GM19240 (cell line): Measurements from ENCODE around the gene C1QTNF7.

Source experiments
- DNase-seq: peaks from one replicate; pipeline ENCODE4 v3.0.0; 2011; ENCODE audit warnings: low spot score; ENCODE audit not compliant: insufficient read length

Gene C1QTNF7

GRCh38 chr4:15457406-15458201 lies 29.8 kb downstream of the C1QTNF7 start:
- no peak for DNase-seq

DNA sequence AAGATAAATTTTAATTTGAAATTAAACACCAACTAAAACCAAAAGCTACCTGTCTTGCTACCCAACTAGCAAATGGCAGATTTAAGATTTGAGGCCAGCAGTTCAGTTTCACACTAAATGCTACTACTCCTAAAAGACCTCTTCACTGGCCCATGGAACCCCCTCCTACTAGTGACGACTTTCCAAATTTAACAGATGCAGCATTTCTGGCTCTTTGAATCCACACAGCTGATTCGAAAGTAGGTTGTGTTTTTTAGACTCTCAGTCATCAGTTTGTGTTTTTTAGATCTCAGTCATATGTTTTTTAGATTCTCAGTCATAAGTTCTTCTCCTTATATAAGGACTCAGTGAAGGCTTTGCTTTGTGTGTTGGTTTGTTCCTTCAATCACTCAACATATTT lies 30.8 kb downstream of the C1QTNF7 start:
- no peak for DNase-seq

DNA sequence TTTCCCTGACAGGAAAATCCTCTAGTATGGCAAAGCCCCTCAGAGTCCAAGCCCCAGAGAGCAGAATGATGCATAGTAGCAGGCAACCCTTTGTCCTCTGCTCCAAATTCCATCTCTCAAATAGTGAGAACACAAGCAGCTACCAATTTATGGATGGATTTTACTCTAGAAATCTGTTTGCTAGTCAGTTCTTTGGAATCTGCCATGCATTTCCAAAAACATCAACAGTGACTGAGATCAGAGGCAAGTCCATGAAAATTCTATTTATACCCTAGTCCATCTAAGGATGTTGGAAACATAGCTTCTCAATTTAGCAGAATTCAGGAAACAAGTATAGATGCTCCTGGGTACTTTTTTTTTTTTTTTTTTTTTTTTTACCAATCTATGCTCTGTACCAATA lies 31.9 kb downstream of the C1QTNF7 start:
- DNase-seq: no peak

DNA sequence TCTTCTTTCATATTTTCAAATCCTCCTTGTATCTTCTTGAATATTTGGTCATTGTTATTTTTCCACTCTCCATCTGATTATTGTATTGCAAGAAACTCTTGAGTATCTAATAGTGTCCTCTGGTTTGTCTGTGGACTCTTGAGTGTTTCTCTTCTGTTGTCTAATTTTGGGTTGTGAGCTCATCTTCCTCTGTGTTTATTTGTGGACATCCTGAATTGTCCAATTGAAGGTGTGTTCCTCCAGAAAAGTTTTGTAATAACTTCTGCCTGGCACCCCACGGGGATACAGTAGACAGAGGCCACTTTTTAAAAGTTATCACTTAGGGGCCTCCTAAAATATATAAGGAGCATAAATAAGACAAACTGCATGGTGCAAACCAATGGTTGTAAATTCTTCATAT lies 38.8 kb downstream of the C1QTNF7 start:
- no peak for DNase-seq

- no peak for DNase-seq
Observed at GRCh38 chr4:15469402-15470127, 41.7 kb downstream of the C1QTNF7 start, which contains the start of gene CC2D2A. CC2D2A (plus strand) TSS chr4:15469882; CDS start chr4:15475933, 6,051 bp downstream.

- DNase-seq: no peak
Observed at GRCh38 chr4:15470128-15470475, 42.3 kb downstream of the C1QTNF7 start.

DNA sequence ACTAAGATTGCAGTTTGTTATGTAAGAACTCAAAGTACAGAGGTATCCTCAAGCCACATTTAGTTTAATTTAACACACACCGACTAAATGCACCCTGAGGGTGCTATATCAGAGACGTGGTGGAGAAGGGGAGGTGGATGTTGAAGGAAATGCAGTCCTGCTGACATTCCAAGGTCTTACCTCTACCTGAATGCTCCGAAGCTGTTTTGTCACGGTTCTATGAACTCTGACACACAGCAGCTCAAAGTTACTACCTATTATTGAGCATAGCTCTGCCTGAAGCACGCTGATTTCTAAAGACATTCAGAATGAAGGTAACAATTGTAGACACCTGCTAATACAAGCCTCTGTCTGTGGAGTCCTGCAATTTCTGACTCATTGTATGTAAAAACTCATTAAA lies 48.6 kb downstream of the C1QTNF7 start:
- DNase-seq: no peak

- DNase-seq: no peak
Observed at GRCh38 chr4:15478724-15479088, 50.9 kb downstream of the C1QTNF7 start.

- no peak for DNase-seq
Observed at GRCh38 chr4:15479089-15479912, 51.5 kb downstream of the C1QTNF7 start.

DNA sequence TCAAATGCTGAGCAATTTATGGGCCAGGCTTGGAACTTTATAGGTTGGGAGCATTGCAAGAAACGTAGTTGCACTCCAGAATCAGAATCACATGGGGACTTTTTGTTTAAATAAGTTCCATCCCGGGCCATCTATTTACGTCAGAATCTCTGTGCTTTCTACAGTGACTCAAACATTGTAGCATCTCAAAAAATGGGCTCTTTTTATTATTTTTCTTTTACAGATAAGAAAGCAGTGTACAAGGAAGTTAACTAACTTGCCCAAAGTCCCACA lies 52.0 kb downstream of the C1QTNF7 start:
- DNase-seq: no peak

DNA sequence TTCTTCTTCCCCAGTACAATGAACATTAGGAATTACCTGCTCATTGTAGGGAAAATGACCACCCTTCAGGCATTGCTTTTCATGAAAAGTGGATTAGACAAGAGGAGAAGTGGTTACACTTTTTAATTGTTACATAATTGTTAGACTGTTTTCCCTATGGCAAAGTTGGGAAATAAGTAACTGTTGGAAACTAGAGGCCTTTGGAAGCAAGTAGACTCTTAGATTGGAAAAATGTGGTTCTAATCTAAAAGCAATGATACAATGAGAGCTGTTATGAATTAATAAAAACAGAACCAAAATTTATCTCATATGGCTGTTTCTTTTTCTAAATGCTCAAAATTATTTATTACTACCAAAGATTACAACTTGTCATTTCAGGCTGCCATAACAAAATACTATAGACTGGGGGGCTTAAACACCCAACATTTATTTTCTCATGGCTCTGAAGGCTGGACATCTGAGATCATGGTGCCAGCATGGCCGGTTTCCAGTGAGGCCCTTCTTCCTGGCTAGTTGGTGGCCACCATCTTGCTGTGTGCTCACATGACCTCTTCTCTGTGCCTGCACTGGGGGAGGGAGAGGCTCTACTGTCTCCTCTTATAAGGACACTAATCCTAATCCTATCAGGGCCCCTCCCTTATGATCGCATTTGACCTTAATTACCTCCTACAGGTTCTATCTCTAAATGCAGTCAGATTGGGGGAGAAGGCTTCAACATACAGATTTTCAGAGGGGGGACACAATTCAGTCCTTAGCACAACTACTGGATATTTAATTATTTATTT lies 54.3 kb downstream of the C1QTNF7 start:
- DNase-seq: no peak

DNA sequence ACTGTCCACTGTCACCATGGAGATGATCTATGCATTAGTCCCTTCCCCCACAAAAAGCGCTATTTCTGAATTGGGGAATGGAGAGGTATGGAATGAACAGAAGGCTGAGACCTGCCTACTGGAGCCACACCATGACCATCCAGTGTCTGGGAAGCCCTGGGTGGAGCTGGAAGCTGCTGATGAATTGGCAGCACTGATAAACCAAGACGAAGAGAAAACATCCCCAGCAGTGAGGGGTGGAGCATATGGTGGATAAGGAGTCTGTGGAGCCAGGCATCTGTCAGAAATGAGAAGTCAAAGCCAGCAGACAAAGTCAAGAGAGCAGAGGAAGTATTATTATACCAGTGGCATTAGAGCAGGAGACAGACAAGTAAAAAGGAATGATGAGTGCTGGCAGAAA lies 55.0 kb downstream of the C1QTNF7 start:
- DNase-seq: no peak

DNA sequence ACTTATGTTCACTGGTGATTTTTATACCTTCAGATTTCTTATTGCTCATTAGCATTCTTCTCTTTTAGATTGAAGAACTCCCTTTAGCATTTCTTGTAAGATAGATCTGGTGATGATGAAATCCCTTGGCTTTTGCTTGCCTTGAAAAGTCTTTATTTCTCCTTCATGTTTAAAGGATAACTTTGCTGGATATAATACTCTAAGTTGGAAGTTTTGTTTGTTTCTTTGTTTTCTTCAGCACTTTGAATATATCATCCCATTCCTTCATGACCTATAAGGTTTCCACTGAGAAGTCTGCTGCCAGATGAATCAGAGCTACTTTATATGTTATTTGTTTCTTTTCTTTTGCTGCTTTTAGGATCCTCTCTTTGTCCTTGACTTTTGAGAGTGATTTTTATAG lies 60.3 kb downstream of the C1QTNF7 start:
- no peak for DNase-seq

- DNase-seq: no peak
Observed at GRCh38 chr4:15488658-15489470, 61.0 kb downstream of the C1QTNF7 start.

GRCh38 chr4:15489551-15489950 lies 61.7 kb downstream of the C1QTNF7 start:
- no peak for DNase-seq

- no peak for DNase-seq
Observed at GRCh38 chr4:15493411-15493810, 65.6 kb downstream of the C1QTNF7 start.

DNA sequence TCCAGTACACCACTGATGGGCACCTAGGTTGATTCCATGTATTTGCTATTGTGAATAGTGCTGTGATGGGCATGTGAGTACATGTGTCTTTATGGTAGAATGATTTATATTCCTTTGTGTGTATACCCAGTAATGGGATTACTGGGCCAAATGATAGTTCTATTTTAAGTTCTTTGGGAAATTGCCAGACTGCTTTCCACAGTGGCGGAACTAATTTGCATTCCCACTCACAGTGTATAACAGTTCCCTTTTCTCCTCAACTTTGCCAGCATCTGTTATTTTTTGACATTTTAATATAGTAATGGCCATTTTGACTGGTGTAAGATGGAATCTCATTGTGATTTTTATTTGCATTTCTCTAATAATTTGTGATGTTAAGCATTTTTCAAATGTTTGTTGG lies 67.8 kb downstream of the C1QTNF7 start:
- DNase-seq: no peak
